Activated naive CD4-positive, alpha-beta T cell treated with anti-CD3 and anti-CD28 coated beads, Interleukin-2, amount 10 ng/mL, durations not matched to agents 7 days and 5 days (primary cell): ENCODE data around the gene TSPAN3.

Experiments
- CTCF ChIA-PET: fragments of 350-600 bp; sonication (Branson Sonifier 250); formaldehyde crosslinking; loops from one replicate; lab custom pipeline; 2021; ENCODE audit warnings: antibody characterized with exemption; lab: Charles Lee
- DNase-seq: peaks from one replicate; pipeline ENCODE4 v3.0.0-alpha.2; 2020
- H3K27ac Mint-ChIP-seq: one replicate; pipeline ENCODE4 v1.8.0; 2021; ENCODE audit warnings: mild to moderate bottlenecking, moderate library complexity, mixed read lengths
- H3K27me3 Mint-ChIP-seq: one replicate; pipeline ENCODE4 v1.8.0; 2021; ENCODE audit warnings: mild to moderate bottlenecking, mixed read lengths
- H3K36me3 Mint-ChIP-seq: one replicate; pipeline ENCODE4 v1.8.0; 2021; ENCODE audit warnings: mixed read lengths
- H3K4me1 Mint-ChIP-seq: one replicate; pipeline ENCODE4 v1.8.0; 2021; ENCODE audit warnings: mixed read lengths
- H3K4me3 Mint-ChIP-seq: one replicate; pipeline ENCODE4 v1.8.0; 2021; ENCODE audit warnings: mild to moderate bottlenecking, moderate library complexity, mixed read lengths
- H3K9me3 Mint-ChIP-seq: one replicate; pipeline ENCODE4 v1.8.0; 2021; ENCODE audit warnings: mixed read lengths

The TSPAN3 gene

GRCh38 chr15:77071305-77072223, 655 bp upstream of the TSPAN3 start:
- H3K27me3 Mint-ChIP-seq: peaks cover 18% of the 10 kb centered on the region
- H3K36me3 Mint-ChIP-seq: peaks cover 1% of the 10 kb centered on the region
- H3K4me1 Mint-ChIP-seq: peaks cover 19% of the 10 kb centered on the region

GRCh38 chr15:77070180-77070494, 772 bp downstream of the TSPAN3 start:
- Mint-ChIP-seq H3K9me3 (no peaks in the 10 kb centered on the region), H3K27me3 (peaks cover 8% of the 10 kb centered on the region), H3K4me1 (peaks cover 19% of the 10 kb centered on the region), H3K4me3 (peak overlapping the region; percentile 77), H3K27ac (no peak overlapping the region), H3K36me3 (peaks cover 1% of the 10 kb centered on the region)
- DNase-seq: no peak
- CTCF ChIA-PET: interaction anchor here (1.4 kb wide), 1 partner anchor 11 kb away, joined by 3 read pairs; no protein-coding TSS in a partner anchor

More at GRCh38 chr15:77071305-77072223, 655 bp upstream of the TSPAN3 start:
- no peak for DNase-seq
- Mint-ChIP-seq H3K4me3 (peak overlapping the region; percentile 80), H3K27ac (peak overlapping the region; percentile 75), H3K9me3 (no peaks in the 10 kb centered on the region)
- CTCF ChIA-PET: interaction anchor here (0.6 kb wide), 1 partner anchor 799 kb away, joined by 3 read pairs; no protein-coding TSS in a partner anchor

GRCh38 chr15:77069521-77070121, 1.3 kb downstream of the TSPAN3 start:
- CTCF ChIA-PET: interaction anchor here (1.4 to 2.4 kb wide), 2 partner anchors 11 to 96 kb away, joined by 3 to 8 read pairs; no protein-coding TSS in a partner anchor
- Mint-ChIP-seq H3K27ac (no peak overlapping the region), H3K27me3 (peaks cover 6% of the 10 kb centered on the region), H3K4me1 (peaks cover 19% of the 10 kb centered on the region), H3K9me3 (no peaks in the 10 kb centered on the region), H3K4me3 (peak overlapping the region; percentile 77), H3K36me3 (peaks cover 1% of the 10 kb centered on the region)
- no peak for DNase-seq

GRCh38 chr15:77068633-77069032, 2.3 kb downstream of the TSPAN3 start:
- H3K27ac Mint-ChIP-seq: no peak overlapping the region
- CTCF ChIA-PET: interaction anchor here (2.4 kb wide), 1 partner anchor 95 kb away, joined by 8 read pairs; no protein-coding TSS in a partner anchor
- H3K27me3 Mint-ChIP-seq: peaks cover 3% of the 10 kb centered on the region
- no peak for DNase-seq
- peaks cover 1% of the 10 kb centered on the region for H3K36me3 Mint-ChIP-seq
- H3K4me3 Mint-ChIP-seq: no peak overlapping the region
- H3K9me3 Mint-ChIP-seq: no peaks in the 10 kb centered on the region
- H3K4me1 Mint-ChIP-seq: peaks cover 19% of the 10 kb centered on the region

GRCh38 chr15:77067691-77068367, 3.1 kb downstream of the TSPAN3 start:
- Mint-ChIP-seq H3K4me3 (no peak overlapping the region), H3K27me3 (no peaks in the 10 kb centered on the region), H3K4me1 (peaks cover 19% of the 10 kb centered on the region), H3K27ac (no peak overlapping the region), H3K36me3 (peaks cover 1% of the 10 kb centered on the region), H3K9me3 (no peaks in the 10 kb centered on the region)
- CTCF ChIA-PET: interaction anchor here (0.9 to 2.4 kb wide), 2 partner anchors 94 to 126 kb away, joined by 3 to 8 read pairs; no protein-coding TSS in a partner anchor
- no peak for DNase-seq

- no peaks in the 10 kb centered on the region for H3K9me3 Mint-ChIP-seq
- CTCF ChIA-PET: interaction anchor here (2.4 kb wide), 1 partner anchor 93 kb away, joined by 8 read pairs; no protein-coding TSS in a partner anchor
- DNase-seq: no peak
- H3K4me3 Mint-ChIP-seq: no peak overlapping the region
- H3K27me3 Mint-ChIP-seq: no peaks in the 10 kb centered on the region
- H3K4me1 Mint-ChIP-seq: peaks cover 19% of the 10 kb centered on the region
- H3K36me3 Mint-ChIP-seq: peaks cover 1% of the 10 kb centered on the region
- no peak overlapping the region for H3K27ac Mint-ChIP-seq
These were observed 3.8 kb downstream of the TSPAN3 start for GRCh38 chr15:77066971-77067690.

GRCh38 chr15:77064539-77065308, 6.2 kb downstream of the TSPAN3 start:
- Mint-ChIP-seq H3K4me3 (no peak overlapping the region), H3K4me1 (peaks cover 13% of the 10 kb centered on the region), H3K9me3 (no peaks in the 10 kb centered on the region), H3K36me3 (peaks cover 1% of the 10 kb centered on the region), H3K27ac (no peak overlapping the region), H3K27me3 (no peaks in the 10 kb centered on the region)
- CTCF ChIA-PET: no interaction called here
- DNase-seq: no peak

- peaks cover 14% of the 10 kb centered on the region for H3K4me1 Mint-ChIP-seq
- H3K4me3 Mint-ChIP-seq: no peak overlapping the region
- CTCF ChIA-PET: no interaction called here
- H3K36me3 Mint-ChIP-seq: peaks cover 1% of the 10 kb centered on the region
- no peak overlapping the region for H3K27ac Mint-ChIP-seq
- no peaks in the 10 kb centered on the region for H3K9me3 Mint-ChIP-seq
- no peak for DNase-seq
- no peaks in the 10 kb centered on the region for H3K27me3 Mint-ChIP-seq
These were observed 6.8 kb downstream of the TSPAN3 start for GRCh38 chr15:77064063-77064462.

- DNase-seq: no peak
- Mint-ChIP-seq H3K36me3 (no peaks in the 10 kb centered on the region), H3K4me1 (peaks cover 14% of the 10 kb centered on the region), H3K9me3 (no peaks in the 10 kb centered on the region), H3K4me3 (no peak overlapping the region), H3K27ac (no peak overlapping the region), H3K27me3 (no peaks in the 10 kb centered on the region)
- CTCF ChIA-PET: no interaction called here
These were observed 7.7 kb downstream of the TSPAN3 start for GRCh38 chr15:77063249-77063648.

- H3K27me3 Mint-ChIP-seq: no peaks in the 10 kb centered on the region
- H3K4me1 Mint-ChIP-seq: peaks cover 14% of the 10 kb centered on the region
- H3K36me3 Mint-ChIP-seq: no peaks in the 10 kb centered on the region
- no peak for DNase-seq
- no peak overlapping the region for H3K27ac Mint-ChIP-seq
- CTCF ChIA-PET: interaction anchor here (0.8 kb wide), 1 partner anchor 159 kb away, joined by 3 read pairs; no protein-coding TSS in a partner anchor
- H3K9me3 Mint-ChIP-seq: no peaks in the 10 kb centered on the region
- no peak overlapping the region for H3K4me3 Mint-ChIP-seq
These were observed 10.4 kb downstream of the TSPAN3 start for GRCh38 chr15:77060546-77060945.

GRCh38 chr15:77059786-77060361, 11.0 kb downstream of the TSPAN3 start:
- no peak for DNase-seq
- Mint-ChIP-seq H3K4me1 (peaks cover 14% of the 10 kb centered on the region), H3K9me3 (no peaks in the 10 kb centered on the region), H3K27ac (no peak overlapping the region), H3K36me3 (no peaks in the 10 kb centered on the region), H3K4me3 (no peak overlapping the region), H3K27me3 (no peaks in the 10 kb centered on the region)
- CTCF ChIA-PET: interaction anchor here (1.2 kb wide), 1 partner anchor 29 kb away, joined by 3 read pairs; no protein-coding TSS in a partner anchor

- Mint-ChIP-seq H3K27ac (no peak overlapping the region), H3K4me1 (peaks cover 14% of the 10 kb centered on the region)
These were observed 12.4 kb downstream of the TSPAN3 start for GRCh38 chr15:77058468-77058867.

More at GRCh38 chr15:77058468-77058867, 12.4 kb downstream of the TSPAN3 start:
- CTCF ChIA-PET: interaction anchor here (1.3 to 3.2 kb wide), 3 partner anchors 9 to 85 kb away, joined by 3 to 11 read pairs (median 3); no protein-coding TSS in a partner anchor
- Mint-ChIP-seq H3K27me3 (no peaks in the 10 kb centered on the region), H3K9me3 (no peaks in the 10 kb centered on the region), H3K4me3 (no peak overlapping the region), H3K36me3 (peaks cover 4% of the 10 kb centered on the region)
- no peak for DNase-seq
